Measurements from ENCODE around the gene TPST1.
"Not testable (repeated sequence)": the region's sequence is repeated elsewhere in the genome, so short reads cannot be mapped to it uniquely, and the experiment has no call there.

Gene TPST1

DNA sequence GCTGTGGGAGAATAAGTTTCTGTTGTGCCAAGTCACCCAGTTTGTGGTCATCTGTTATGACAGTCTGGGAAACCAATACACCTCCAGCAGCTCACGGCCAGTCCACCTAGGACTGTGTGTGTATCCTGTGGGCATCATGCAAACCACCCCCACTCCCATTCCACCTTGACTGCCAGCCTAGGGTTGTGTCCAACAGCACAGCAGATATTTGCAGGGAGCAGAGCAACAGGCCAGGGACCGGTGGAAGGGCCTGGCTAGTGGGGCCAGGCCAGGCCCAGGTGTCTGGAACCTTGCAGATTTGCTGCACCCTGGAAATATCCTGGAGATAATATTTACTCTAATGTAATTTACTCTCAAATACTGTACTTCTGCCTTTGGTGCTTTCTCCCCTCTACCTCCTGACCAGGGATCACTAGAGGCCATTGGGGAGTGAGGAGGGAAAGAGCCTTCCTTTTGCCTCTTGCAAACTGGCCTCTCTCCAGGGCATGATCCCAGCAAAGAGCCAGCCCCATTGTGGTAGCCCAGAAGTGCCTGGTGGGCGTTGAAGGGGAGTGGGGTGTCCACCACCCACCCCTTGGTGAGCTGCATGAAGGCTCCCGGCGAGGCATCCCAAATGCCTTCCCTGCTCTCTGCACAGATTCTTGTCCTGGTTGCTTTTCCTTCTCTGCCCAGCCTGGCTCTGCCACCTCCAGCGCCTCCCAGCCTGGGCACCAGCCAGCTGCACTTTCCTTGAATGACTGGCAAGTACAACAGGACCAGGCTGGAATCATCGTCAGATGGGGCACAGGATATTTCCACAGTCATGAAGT lies 15.2 kb upstream of the TPST1 start:
- no peak for DNase-seq

GRCh38 chr7:66190504-66190857 lies 14.7 kb upstream of the TPST1 start:
- DNase-seq = no peak

- no peak for DNase-seq
These were observed 11.9 kb upstream of the TPST1 start for GRCh38 chr7:66193146-66193725.

DNA sequence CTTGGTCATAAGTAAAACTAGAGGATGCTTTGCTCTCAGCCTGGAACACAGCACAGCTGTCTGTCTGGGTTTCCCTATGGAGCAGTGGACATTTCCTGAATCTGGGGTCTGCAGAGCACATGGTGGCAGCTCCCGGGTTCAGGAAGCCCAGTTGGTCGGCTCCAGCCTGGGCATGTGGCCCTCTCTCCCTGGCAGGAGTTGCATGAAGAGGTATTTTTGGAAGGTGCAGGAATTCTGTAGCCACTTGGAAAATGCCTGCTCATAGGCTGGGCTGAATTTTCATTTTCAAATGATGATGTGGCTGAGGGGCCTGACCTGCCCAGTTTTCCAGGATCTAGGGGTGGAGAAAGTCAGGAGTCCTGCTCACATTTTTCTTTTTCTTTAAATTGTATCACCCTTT lies 6.7 kb upstream of the TPST1 start:
- no peak for DNase-seq

GRCh38 chr7:66198956-66199355 lies 6.2 kb upstream of the TPST1 start:
- no peak for DNase-seq

DNA sequence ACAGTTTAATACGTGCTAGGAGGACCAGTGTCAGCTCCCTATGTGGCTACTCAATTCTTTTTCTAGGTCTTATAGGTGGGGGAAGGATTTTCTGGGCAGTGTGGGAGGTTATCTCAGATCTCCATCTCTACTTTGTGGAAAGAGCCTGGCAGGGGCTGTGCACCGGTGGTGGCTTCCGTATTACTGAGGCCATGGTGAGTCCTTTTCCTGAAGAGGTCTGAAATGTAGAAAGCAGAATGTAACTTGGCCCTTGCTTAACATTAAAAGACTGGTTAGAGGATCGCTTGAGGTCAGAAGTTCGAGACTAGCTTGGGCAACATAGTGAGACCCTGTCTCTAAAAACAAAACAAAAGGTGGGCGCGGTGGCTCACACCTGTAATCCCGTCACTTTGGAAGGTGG lies 2.7 kb upstream of the TPST1 start:
- DNase-seq = no peak

DNA sequence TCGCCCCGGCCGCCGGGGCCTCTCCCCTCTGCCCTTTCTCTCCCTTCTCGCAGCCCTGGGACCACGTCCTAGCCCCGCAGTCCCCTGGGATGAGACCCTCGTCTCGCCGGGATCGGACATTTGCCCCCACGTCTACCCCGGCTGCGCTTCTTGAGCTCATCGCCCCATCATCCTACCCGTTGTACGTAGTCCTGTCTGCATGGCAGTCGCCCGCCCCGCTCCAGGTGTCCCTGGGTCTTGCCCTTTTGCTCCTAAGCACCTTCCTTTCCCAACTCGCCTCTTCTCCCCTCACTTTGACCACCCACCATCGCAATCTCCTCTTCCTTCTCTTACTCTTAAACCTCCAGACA lies 582 bp downstream of the TPST1 start:
- no peak for DNase-seq

DNA sequence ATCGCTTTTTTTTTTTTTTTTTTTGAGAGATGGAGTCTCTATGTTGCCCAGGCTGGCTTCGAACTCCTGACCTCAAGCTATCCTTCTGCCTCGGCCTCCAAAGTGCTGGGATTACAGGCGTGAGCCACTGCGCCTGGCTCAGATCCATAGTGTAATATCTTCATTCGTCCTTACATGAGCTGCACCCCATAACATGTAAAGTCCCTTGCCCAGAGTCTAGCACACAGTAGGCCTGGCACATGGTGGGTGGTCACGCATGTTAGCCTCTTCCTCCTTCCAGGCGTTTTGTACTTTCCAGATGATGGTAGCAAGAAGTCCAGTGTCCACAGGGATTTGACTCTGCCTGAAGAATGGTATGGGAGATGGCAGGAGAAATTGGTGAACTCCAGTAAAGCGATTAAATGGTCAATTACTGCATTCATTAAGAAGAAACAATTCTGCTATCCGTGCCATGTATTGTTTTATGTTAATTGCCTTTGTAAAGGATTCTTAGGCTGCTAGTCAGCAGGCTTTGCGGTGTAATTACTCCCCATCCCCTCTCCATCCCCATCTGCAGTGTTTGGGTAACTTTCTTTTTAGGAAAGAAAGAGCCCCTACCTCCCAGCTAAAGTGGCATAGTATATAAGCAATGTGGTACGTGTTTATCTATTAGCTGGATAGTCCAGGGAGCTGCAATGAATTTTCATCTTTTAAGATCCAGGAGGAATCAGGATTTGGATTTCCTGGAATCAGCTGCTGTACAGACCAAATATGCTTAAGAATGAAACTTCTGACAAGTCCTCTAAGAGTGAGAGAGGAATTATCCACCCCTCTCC lies 1.2 kb downstream of the TPST1 start:
- no peak for DNase-seq

GRCh38 chr7:66206934-66207240 lies 1.8 kb downstream of the TPST1 start:
- DNase-seq = no peak

DNA sequence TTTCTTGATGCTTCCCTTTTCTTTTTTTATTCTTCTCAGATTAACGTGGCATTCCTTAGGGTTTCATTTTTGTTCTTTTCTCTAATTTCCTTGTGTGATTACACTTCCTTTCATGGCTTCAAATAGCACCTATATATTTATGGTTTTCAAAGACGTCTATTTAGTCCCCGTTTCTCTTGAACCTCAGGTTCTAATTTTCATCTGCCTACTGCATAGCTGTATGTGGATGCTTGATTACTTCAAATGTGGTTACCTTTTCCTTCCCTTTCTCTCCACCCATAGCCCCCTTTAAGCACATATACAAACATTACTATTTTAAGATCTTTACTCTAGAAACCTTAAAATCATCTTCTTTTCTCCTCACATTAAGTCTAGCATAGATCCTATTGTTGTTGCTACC lies 2.4 kb downstream of the TPST1 start:
- peak; percentile 9 for DNase-seq

DNA sequence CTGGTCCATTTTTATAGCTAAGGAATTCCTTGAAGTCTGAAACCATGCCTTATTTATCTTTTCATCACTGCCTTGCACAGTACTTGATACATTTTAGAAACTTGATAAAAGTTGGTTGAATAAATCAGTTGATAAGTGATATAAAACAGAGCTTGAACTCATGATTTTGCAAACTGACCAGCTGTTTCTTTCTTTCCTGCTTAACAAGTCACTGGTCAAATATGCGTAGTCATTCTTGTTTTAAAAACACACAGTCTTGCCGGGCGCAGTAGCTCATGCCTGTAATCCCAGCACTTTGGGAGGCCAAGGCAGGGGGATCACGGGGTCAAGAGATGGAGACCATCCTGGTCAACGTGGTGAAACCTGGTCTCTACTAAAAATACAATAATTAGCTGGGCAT lies 6.3 kb downstream of the TPST1 start:
- DNase-seq = no peak

DNA sequence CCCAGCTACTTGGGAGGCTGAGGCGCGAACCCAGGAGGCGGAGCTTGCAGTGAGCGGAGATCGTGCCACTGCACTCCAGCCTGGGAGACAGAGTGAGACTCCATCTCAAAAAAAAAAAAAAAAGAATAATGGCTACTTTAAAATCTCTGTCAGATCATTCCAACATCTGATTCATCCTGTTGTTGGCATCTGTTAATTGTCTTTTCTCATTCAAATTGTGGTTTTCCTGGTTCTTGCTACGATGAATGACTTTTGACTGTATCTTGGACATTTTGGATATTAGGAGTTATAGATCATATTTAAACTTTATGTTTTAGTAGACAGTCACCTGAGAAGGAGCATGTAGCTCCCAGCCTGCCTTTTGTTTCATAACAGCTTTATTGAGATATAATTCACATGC lies 8.5 kb downstream of the TPST1 start:
- DNase-seq = no peak

DNA sequence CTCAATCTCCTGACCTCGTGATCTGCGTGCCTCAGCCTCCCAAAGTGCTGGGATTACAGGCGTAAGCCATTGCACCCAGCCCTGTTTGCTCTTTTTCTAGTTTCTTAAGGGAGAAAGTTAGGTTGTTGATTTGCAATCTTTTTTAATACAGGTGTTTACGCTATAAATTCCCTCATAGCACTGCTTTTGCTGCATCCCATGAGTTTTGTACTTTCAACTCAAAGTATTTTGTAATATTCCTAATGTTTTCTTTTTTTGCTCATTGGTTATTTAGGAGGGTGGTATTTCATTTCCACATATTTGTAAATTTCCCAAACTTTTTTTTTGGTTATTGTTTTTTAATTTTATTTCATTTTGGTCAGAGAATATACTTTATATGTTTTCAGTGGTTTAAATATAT lies 11.6 kb downstream of the TPST1 start:
- no peak for DNase-seq

GRCh38 chr7:66219805-66220204 lies 14.7 kb downstream of the TPST1 start:
- no peak for DNase-seq

GRCh38 chr7:66221442-66221841 lies 16.3 kb downstream of the TPST1 start:
- no peak for DNase-seq

GRCh38 chr7:66227808-66228207 lies 22.7 kb downstream of the TPST1 start:
- DNase-seq = no peak

GRCh38 chr7:66231326-66232216 lies 26.4 kb downstream of the TPST1 start:
- DNase-seq = not testable (repeated sequence)

- no peak for DNase-seq
These were observed 28.5 kb downstream of the TPST1 start for GRCh38 chr7:66233638-66234037.

GRCh38 chr7:66236713-66237303 lies 31.7 kb downstream of the TPST1 start:
- DNase-seq = no peak

DNA sequence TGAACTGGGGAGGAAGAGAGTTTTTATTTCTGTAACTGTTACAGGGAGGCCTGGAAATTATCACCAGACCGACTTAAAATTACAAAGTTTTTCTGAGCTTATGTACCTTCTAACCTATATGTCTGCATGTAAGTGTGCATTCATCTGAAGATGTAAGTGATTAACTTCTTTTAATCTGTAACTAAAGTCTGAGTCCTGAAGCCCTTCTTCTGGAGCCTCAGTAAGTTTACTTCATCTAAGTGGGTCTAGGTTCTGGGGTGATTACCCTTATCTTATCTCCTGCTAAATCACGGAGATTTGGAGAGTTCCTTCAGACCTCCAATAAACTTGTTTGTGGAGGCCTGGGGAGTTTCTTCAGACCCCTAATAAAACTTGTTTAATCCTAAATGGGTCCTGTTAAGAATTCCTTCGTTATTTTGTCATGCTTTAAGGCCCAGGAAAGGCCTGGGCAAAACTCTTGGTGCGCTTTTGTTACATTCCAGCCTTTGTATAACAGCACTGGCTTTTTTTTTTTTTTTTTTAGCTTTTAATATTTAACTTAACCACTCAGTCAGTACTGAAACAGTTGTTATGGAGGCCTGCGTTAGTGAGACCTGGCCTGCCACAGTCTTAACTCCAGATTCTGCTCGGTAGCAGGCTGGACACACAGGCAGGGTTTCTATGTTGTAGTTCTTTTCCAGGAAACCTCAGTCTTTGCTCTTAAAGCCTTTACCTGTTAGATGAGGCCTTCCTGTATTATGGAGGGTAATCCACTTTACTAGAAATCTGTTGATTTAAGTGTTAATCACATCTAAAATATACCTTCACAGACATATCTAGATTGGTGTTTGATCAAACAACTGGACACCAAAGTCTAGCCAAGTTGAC lies 33.0 kb downstream of the TPST1 start:
- no peak for DNase-seq

GRCh38 chr7:66238773-66239466 lies 33.8 kb downstream of the TPST1 start:
- no peak for DNase-seq

Data from KG1 (cell line).